Neutrophil (primary cell): ENCODE data around the gene VENTX.

Experiments used
- H3K27ac ChIP-seq: fragments of 200-600 bp; sonication (generic); 2 replicates; pipeline ENCODE4 v1.5.1; 2016; ENCODE audit warnings: mild to moderate bottlenecking, moderate library complexity
- H3K27me3 ChIP-seq: fragments of 200-600 bp; sonication (generic); 2 replicates; pipeline ENCODE4 v1.6.0; 2016; ENCODE audit warnings: mild to moderate bottlenecking
- H3K36me3 ChIP-seq: fragments of 200-600 bp; sonication (generic); 2 replicates; pipeline ENCODE4 v1.5.1; 2017
- H3K4me1 ChIP-seq, 2 experiments: fragments of 200-600 bp in 1 of 2; sonication (generic) in 1 of 2; 1 replicate in 1 of 2; 2 replicates in 1 of 2; pipeline versions ENCODE4 v1.5.1 to v1.6.1; 2013 to 2016; ENCODE audit warnings: low read depth in 1 of 2, low read length in 1 of 2, mild to moderate bottlenecking in 1 of 2, moderate library complexity in 1 of 2; ENCODE audit not compliant: control insufficient read depth in 1 of 2, insufficient read depth in 1 of 2
- H3K4me3 ChIP-seq, 2 experiments: fragments of 200-600 bp in 1 of 2; sonication (generic) in 1 of 2; 1 replicate in 1 of 2; 2 replicates in 1 of 2; pipeline ENCODE4 v1.5.1; 2013 to 2016; ENCODE audit warnings: low read depth in 1 of 2, low read length in 1 of 2, mild to moderate bottlenecking in 1 of 2, moderate library complexity in 1 of 2
- H3K9me3 ChIP-seq: fragments of 200-600 bp; sonication (generic); 2 replicates; pipeline ENCODE4 v1.5.1; 2016
- CTCF ChIP-seq: fragments of 200-600 bp; sonication (generic); IDR thresholded peaks from 2 replicates; pipeline ENCODE4 v1.5.1; 2016; ENCODE audit warnings: antibody characterized with exemption

Gene VENTX

DNA sequence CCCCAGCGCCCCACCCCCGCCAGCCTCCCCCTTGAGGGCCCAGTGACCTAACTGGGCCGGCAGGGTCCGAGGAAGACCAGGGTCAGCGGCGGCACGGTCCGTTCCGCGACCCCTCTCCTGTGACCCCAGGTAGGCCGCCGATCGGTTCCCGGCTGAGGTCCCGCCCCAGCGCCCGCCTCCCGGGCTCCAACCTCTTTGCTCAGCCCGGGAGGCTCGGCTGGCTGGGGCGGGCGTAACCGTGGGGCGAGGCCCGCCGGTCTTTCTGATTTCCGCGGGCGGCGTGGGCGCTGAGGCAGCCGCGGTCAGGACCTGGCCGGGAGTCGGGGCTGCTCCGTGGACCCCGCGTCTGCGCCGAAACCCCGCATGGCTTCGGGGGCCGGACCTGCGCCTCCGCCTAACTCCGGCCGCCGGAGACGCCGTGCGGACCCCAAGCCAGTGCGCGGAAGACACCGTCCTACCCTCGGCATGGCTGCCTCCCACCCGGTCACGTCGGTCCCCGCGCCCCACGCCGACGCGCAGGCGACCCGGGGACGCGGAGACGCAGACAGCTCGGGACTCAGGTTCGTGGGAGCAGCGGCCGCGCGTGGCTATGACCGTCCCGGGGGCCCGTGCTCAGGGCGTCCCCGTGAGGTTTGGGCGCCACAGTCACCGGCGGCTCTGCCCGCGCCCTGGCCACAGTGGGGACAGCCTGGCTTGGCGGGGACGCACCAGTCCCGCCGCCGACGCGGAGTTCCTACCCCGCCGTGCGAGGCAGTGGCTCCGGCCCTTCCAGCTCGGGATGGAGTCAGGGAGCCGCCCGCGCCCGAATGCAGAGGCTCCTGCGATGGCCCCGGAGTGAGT lies 1.0 kb upstream of the VENTX start:
- peak overlapping the region; percentile 56 to 66 for H3K4me3 ChIP-seq
- peak overlapping the region; percentile 59 for H3K27ac ChIP-seq
- H3K9me3 ChIP-seq = no peaks in the 10 kb centered on the region
- H3K4me1 ChIP-seq = peaks cover 26 to 43% of the 10 kb centered on the region in 2 experiments
- H3K36me3 ChIP-seq = no peaks in the 10 kb centered on the region
- H3K27me3 ChIP-seq = peaks cover 100% of the 10 kb centered on the region
- no peak for TF ChIP-seq CTCF

DNA sequence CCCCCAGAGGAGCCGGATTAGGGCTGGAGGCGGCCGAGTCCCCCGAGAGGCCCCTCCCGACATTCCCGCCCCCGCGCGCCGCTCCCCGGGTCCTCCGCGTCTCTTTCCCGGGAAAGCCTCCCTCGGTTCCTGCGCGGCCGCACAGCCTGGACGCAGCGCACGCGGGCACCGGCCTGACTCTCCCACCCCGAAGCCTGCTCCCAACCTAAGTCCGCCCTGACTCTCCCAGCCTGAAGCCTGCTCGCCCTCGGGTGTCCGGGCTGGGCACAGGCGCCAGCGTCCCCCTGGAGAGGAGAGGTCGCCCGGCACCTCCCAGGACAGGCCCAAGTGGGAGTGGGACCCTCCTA lies 441 bp upstream of the VENTX start:
- peak overlapping the region; percentile 56 to 66 for H3K4me3 ChIP-seq
- no peaks in the 10 kb centered on the region for H3K36me3 ChIP-seq
- H3K9me3 ChIP-seq = no peaks in the 10 kb centered on the region
- no peak overlapping the region for H3K27ac ChIP-seq
- peaks cover 100% of the 10 kb centered on the region for H3K27me3 ChIP-seq
- TF ChIP-seq CTCF = no peak
- peaks cover 28 to 47% of the 10 kb centered on the region in 2 experiments for H3K4me1 ChIP-seq

GRCh38 chr10:133238466-133238804 lies 780 bp downstream of the VENTX start:
- Histone ChIP-seq H3K27ac (no peak overlapping the region), H3K9me3 (no peaks in the 10 kb centered on the region), H3K36me3 (no peaks in the 10 kb centered on the region), H3K4me3 (no peak overlapping the region), H3K27me3 (peaks cover 100% of the 10 kb centered on the region), H3K4me1 (peaks cover 28 to 47% of the 10 kb centered on the region in 2 experiments)
- no peak for TF ChIP-seq CTCF

GRCh38 chr10:133239990-133240389 lies 2.3 kb downstream of the VENTX start:
- Histone ChIP-seq H3K27ac (no peak overlapping the region), H3K4me1 (peaks cover 27 to 42% of the 10 kb centered on the region in 2 experiments), H3K36me3 (no peaks in the 10 kb centered on the region), H3K4me3 (no peak overlapping the region), H3K9me3 (no peaks in the 10 kb centered on the region), H3K27me3 (peaks cover 100% of the 10 kb centered on the region)
- TF ChIP-seq CTCF = no peak

- Histone ChIP-seq H3K27me3 (peaks cover 100% of the 10 kb centered on the region), H3K36me3 (no peaks in the 10 kb centered on the region), H3K4me3 (peak overlapping the region in 1 of 2 experiments; percentile 21), H3K4me1 (peaks cover 16 to 25% of the 10 kb centered on the region in 2 experiments), H3K9me3 (no peaks in the 10 kb centered on the region), H3K27ac (no peak overlapping the region)
- no peak for TF ChIP-seq CTCF
Observed at GRCh38 chr10:133241501-133242205, 4.0 kb downstream of the VENTX start.
